ENCODE data around the gene TMEM121B. TPM values are rescaled to one million over a fixed set of nuclear protein-coding genes. Genes with fewer than 3 reads are reported as not detected.
A peak's percentile ranks its signal among the peaks of the same experiment; 100 is the strongest.

The TMEM121B gene
- polyA plus RNA-seq, 3 donors: 1.4 to 3.2 (median 1.9) TPM

GRCh38 chr22:17079572-17079971 is 41.6 kb downstream of the TMEM121B start:
- no peak for TF ChIP-seq CTCF (IDR thresholded peaks at IDR 0.05)
- H3K27ac Mint-ChIP-seq: peak overlapping the region in 4 of 7 donors; percentile 15 to 75 (median 54)
- peaks cover 0 to 4% (median 0%) of the 10 kb centered on the region in 3 donors for H3K27me3 Mint-ChIP-seq (ENCODE audit: low read depth in 3 of 3)
- Histone ChIP-seq H3K4me2 (replicated peaks; ENCODE audit: extremely low read depth, low read length, poor library complexity, severe bottlenecking) (no peak overlapping the region), H3K4me1 (ENCODE audit: control insufficient read depth in 1 of 2, insufficient read depth in 2 of 2, low read length in 2 of 2) (peaks cover 40 to 52% of the 10 kb centered on the region in 2 donors), H2AFZ (ENCODE audit: insufficient read depth, low read depth, low read length, poor library complexity, severe bottlenecking) (peak overlapping the region; percentile 53), H3K27ac (ENCODE audit: low read depth in 1 of 2, low read length in 2 of 2) (peak overlapping the region; percentile 19 to 36), H3K9ac (ENCODE audit: insufficient read depth, low read length, poor library complexity, severe bottlenecking) (no peak overlapping the region), H3K79me2 (ENCODE audit: insufficient read depth, low read length) (peaks cover 24% of the 10 kb centered on the region), H3K9me3 (replicated peaks in 1 of 2; ENCODE audit: control insufficient read depth in 1 of 2, insufficient read depth in 1 of 2, low read length in 2 of 2) (no peaks in the 10 kb centered on the region), H3K4me3 (replicated peaks in 1 of 3; ENCODE audit: low read depth in 2 of 3, low read length in 3 of 3) (no peak overlapping the region), H4K20me1 (ENCODE audit: insufficient read depth, low read length) (no peaks in the 10 kb centered on the region), H3K27me3 (ENCODE audit: control insufficient read depth in 2 of 2, insufficient read depth in 2 of 2, low read length in 2 of 2) (no peaks in the 10 kb centered on the region), H3K36me3 (replicated peaks in 1 of 2; ENCODE audit: control insufficient read depth in 1 of 2, insufficient read depth in 2 of 2, low read length in 2 of 2) (no peaks in the 10 kb centered on the region)
- no CpG with 5 or more reads among the region's 4 CpGs for WGBS (ENCODE audit: insufficient coverage)
- H3K4me3 Mint-ChIP-seq: peak overlapping the region in 1 of 2 donors; percentile 15
- intact Hi-C loops (cut with micrococcal nuclease): loop anchor here (5.0 kb wide), 4 partner anchors 78 to 998 kb away; partner anchors contain the start of genes HDHD5 (in 1 of the 2) and PEX26 (in 1 of the 2)
- peaks cover 51% of the 10 kb centered on the region for H3K4me1 Mint-ChIP-seq
- H3K9me3 Mint-ChIP-seq: peaks cover 0 to 3% (median 0%) of the 10 kb centered on the region in 7 donors
- H3K36me3 Mint-ChIP-seq: no peaks in the 10 kb centered on the region
- DNase-seq: no peak

DNA sequence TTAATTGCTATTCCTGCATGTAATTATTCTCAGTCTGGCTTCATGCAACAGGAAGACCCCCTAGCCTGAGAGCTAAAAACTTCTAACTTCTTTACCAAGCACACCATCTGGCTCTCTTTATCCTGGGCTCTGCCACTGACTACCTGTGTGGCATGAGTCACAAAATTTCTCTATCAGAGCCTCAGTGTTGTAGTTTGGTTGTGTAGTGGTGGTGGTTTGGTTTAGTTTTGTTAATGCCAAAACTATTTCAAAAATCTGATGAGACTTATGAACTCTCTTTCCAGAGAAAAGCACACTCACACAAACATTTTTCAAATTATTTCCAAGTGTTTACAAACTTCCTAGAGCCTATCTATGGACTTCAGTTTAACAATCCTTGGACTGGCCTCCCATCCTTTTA is 43.9 kb downstream of the TMEM121B start:
- no peak overlapping the region for H2AFZ ChIP-seq (ENCODE audit: insufficient read depth, low read depth, low read length, poor library complexity, severe bottlenecking)
- Mint-ChIP-seq H3K36me3 (no peaks in the 10 kb centered on the region), H3K4me1 (peaks cover 40% of the 10 kb centered on the region), H3K27ac (peak overlapping the region in 4 of 7 donors; percentile 35 to 88 (median 68)), H3K4me3 (no peak overlapping the region), H3K9me3 (peaks cover 0 to 3% (median 0%) of the 10 kb centered on the region in 7 donors), H3K27me3 (ENCODE audit: low read depth in 3 of 3) (peaks cover 2 to 5% (median 4%) of the 10 kb centered on the region in 3 donors)
- no peak for TF ChIP-seq CTCF (IDR thresholded peaks at IDR 0.05)
- no peaks in the 10 kb centered on the region for H3K9me3 ChIP-seq (replicated peaks in 1 of 2; ENCODE audit: control insufficient read depth in 1 of 2, insufficient read depth in 1 of 2, low read length in 2 of 2)
- peaks cover 33 to 42% of the 10 kb centered on the region in 2 donors for H3K4me1 ChIP-seq (ENCODE audit: control insufficient read depth in 1 of 2, insufficient read depth in 2 of 2, low read length in 2 of 2)
- no peaks in the 10 kb centered on the region for H4K20me1 ChIP-seq (ENCODE audit: insufficient read depth, low read length)
- no peak overlapping the region for H3K4me3 ChIP-seq (replicated peaks in 1 of 3; ENCODE audit: low read depth in 2 of 3, low read length in 3 of 3)
- H3K36me3 ChIP-seq (replicated peaks in 1 of 2; ENCODE audit: control insufficient read depth in 1 of 2, insufficient read depth in 2 of 2, low read length in 2 of 2): no peaks in the 10 kb centered on the region
- DNase-seq: no peak
- H3K27me3 ChIP-seq (ENCODE audit: control insufficient read depth in 2 of 2, insufficient read depth in 2 of 2, low read length in 2 of 2): no peaks in the 10 kb centered on the region
- H3K4me2 ChIP-seq (replicated peaks; ENCODE audit: extremely low read depth, low read length, poor library complexity, severe bottlenecking): no peak overlapping the region
- intact Hi-C loops (cut with micrococcal nuclease): loop anchor here (5.0 kb wide), 4 partner anchors 80 to 1000 kb away; partner anchors contain the start of genes HDHD5 (in 1 of the 2) and PEX26 (in 1 of the 2)
- no peak overlapping the region for H3K27ac ChIP-seq (ENCODE audit: low read depth in 1 of 2, low read length in 2 of 2)
- peaks cover 8% of the 10 kb centered on the region for H3K79me2 ChIP-seq (ENCODE audit: insufficient read depth, low read length)
- no peak overlapping the region for H3K9ac ChIP-seq (ENCODE audit: insufficient read depth, low read length, poor library complexity, severe bottlenecking)

Data from CD14-positive monocyte (primary cell).